Fibroblast of gingiva (primary cell): ENCODE results near the gene ARHGAP1.
"Not testable (repeated sequence)": the region's sequence is repeated elsewhere in the genome, so short reads cannot be mapped to it uniquely, and the experiment has no call there.

Experiments used
- DNase-seq: peaks from one replicate; pipeline ENCODE4 v3.0.0-alpha.2; 2011; ENCODE audit warnings: low read depth

The ARHGAP1 gene

DNA sequence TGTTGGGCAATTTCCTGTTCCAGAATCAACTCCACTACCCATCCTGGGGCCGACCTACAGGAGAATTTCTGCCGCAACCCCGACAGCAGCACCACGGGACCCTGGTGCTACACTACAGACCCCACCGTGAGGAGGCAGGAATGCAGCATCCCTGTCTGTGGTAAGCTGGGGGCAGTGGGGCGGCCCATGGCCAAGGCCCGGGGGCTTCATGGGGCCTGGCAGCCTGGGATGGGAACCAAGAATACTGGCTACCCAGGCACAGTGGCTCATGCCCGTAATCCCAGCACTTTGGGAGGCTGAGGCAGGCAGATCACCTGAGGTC lies 22.9 kb upstream of the ARHGAP1 start:
- DNase-seq, result no peak

DNA sequence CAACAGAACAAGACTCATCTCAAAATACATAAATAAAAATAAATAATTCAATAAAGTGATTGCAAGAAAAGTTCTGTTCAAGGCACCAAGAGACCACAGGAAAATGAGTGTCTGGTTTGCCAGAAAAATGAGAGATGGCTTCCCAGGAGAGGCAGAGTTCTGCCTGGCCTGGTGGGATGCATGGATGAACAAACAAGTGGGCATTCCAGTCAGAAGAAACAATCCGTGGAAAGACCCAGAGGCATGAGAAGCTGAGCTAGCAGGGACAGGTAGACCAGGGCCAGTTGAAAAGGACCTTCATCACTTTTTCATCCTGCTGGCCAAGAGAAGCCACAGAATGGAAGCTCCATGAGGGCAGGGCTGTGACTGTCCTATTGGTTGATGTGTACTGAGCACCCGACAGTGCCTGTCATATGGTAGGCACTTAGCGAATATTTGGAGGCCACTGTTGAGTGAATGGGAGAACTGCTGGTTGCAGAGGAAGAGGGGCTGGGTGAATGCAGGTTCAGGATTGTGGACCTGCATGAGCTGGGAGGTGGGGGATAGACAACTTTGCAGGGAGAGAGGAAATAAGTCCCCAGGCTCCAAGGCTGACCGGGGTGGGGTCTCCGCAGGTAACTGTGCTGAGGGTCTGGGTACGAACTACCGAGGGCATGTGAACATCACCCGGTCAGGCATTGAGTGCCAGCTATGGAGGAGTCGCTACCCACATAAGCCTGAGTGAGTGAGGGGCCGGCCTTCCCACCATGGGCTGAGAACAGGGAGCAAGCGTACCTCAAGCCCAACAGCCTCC lies 22.3 kb upstream of the ARHGAP1 start:
- no peak for DNase-seq

GRCh38 chr11:46721286-46721685 lies 20.9 kb upstream of the ARHGAP1 start:
- no peak for DNase-seq

DNA sequence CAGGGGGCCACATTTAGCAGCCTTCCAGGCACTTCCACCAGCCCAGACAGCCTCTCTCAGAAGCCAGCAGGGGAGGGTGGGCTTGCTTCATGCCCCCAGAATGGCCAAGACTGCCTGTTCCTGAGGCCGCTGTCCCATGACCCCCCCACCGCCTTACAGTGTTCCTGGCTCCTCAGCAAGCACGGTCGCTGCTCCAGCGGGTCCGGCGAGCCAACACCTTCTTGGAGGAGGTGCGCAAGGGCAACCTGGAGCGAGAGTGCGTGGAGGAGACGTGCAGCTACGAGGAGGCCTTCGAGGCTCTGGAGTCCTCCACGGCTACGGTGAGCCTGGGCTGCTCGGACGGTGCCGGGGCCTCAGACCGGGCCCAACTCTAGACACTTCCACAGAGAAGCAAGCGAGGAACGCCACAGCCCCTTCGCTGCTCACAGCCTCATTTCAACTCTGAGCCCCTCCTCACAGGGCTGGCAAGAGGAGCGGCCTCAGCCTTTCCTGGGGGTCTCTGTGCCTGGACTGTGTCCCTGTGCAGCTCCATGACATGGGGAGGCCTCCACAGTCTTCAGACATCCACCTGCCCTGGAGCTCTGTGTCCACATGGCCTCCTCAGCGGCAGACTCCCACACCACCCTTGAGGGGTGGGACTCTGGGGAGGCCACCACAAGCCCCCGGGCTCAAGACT lies 19.3 kb upstream of the ARHGAP1 start:
- DNase-seq, result no peak

- no peak for DNase-seq
Observed at GRCh38 chr11:46719048-46719542, 18.7 kb upstream of the ARHGAP1 start, which contains the start of gene F2. TSS of gene F2 (plus strand) at chr11:46719213. CDS start at chr11:46719236, 23 bp downstream.

DNA sequence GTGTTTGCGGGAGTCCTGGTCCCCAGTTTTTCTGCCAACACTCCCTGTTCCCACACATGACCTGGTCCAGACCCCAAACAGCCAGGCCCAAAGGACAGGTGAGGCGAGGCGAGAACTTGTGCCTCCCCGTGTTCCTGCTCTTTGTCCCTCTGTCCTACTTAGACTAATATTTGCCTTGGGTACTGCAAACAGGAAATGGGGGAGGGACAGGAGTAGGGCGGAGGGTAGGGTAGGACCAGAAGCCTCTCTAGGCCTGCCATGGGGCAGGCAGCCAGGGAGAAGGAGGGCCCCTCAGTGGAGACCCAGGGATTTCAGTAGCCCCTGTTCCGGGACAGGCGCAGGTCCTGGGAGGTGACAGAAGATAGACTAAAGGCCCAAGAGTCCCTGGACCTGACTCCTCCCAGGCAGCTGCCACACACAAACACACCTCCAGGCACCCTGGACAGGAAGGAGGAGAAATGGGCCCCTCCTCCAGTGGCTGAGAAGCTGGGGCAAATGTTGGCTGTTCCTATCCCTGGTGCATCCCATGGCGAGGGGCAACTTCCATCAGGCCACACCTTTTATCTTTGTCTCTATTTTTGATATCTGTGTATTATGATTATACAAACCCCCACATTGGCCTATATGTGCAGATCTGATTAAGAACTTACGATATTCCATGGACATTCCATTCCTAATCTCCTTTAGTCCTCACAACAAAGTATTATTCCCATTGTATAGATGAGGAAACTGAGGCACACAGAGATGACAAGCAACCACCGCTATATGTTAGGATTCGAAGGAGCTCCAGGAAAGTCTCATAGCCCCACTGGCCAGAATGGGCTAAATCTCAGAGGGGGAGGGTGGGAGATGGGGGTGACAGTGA lies 18.0 kb upstream of the ARHGAP1 start:
- no peak for DNase-seq

GRCh38 chr11:46717825-46718154 lies 17.4 kb upstream of the ARHGAP1 start:
- DNase-seq, result not testable (repeated sequence)

GRCh38 chr11:46712874-46713576 lies 12.6 kb upstream of the ARHGAP1 start:
- DNase-seq, result no peak

DNA sequence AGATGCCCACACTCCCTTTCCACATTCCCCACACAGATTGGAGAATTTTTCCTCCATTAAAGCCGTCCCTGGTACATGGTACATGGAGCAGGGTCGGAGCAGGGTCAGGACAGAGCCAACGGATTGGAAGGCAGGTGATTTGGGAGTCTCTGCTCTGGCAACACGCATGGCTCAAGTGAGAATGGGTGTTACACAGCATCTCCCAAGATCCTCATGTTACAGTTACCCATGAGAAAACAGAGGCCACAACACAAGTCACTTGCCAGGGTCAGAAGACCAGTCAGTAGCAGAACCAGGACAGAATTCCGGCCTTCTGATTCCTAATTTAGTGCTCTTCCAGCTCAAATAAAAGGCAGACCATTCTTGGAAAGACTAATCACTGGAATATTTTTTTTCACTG lies 10.9 kb upstream of the ARHGAP1 start:
- peak; percentile 21 for DNase-seq

GRCh38 chr11:46710821-46711269 lies 10.4 kb upstream of the ARHGAP1 start:
- peak; percentile 89 for DNase-seq

GRCh38 chr11:46709351-46709750 lies 8.9 kb upstream of the ARHGAP1 start:
- not testable (repeated sequence) for DNase-seq

- DNase-seq, result no peak
Observed at GRCh38 chr11:46706886-46707285, 6.5 kb upstream of the ARHGAP1 start.

GRCh38 chr11:46705070-46705688 lies 4.8 kb upstream of the ARHGAP1 start:
- DNase-seq, result no peak

DNA sequence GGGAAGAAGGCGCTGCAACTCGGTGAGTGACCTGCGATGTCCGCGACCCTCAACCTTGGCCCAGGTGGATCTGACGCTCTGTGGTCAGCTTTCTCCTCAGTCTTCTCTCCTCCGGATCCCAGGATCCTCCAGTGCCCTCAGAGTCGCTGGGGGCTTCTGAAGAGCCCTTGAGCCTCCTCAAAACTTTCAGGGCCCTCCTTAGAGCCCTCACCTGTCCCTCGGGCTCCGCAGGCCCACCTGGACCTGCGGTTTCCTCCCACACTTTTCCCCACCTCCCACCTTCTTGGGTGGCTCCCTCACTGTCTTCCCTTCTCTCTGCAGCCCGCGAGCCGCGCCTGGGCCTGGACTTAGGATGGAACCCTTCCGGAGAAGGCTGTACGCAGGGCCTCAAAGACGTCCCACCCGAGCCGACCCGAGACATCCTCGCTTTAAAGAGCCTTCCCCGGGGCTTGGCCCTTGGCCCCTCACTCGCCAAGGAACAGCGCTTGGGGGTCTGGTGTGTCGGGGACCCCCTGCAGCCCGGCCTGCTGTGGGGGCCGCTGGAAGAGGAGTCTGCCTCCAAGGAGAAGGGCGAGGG lies 747 bp upstream of the ARHGAP1 start:
- no peak for DNase-seq

- DNase-seq, result no peak
Observed at GRCh38 chr11:46698597-46698996, 1.8 kb downstream of the ARHGAP1 start.

DNA sequence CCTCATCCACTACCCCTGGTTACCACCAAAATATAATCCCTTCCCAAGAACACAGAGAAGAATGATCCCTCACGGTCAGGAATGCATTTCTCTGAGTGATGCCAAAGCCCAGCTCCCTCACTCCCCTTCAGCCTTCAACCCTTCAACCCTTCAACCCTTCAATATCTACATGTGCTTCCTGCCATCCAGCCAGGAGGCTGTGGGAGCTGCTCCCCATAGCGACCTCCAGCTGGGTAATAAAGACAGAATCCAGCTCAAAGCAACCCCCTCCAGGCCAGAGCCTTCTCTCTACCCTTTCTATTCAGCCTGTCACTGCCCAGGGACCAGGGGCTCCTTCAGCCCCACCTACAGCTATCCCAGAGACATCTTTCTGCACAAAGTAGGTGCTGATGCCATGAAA lies 2.7 kb downstream of the ARHGAP1 start:
- no peak for DNase-seq

DNA sequence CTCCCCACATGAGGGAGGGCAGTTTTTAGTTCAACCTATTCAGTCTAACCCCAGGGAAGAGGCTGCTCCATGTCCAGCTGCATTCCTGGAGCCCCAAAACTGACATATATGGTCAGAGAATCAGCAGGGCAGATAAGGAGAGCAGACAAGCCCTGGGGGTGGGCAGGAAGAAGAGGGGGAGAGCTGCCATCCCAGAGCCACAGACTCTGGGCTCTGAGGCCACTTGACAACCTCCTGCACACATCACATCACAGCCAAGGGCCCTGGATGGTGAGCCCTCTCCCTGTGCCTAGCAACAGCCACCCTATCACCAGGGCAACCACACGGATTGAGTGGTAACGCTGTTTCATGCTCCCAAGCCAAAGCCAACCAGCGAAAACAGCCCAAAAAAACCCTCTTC lies 3.1 kb downstream of the ARHGAP1 start:
- DNase-seq, result no peak

DNA sequence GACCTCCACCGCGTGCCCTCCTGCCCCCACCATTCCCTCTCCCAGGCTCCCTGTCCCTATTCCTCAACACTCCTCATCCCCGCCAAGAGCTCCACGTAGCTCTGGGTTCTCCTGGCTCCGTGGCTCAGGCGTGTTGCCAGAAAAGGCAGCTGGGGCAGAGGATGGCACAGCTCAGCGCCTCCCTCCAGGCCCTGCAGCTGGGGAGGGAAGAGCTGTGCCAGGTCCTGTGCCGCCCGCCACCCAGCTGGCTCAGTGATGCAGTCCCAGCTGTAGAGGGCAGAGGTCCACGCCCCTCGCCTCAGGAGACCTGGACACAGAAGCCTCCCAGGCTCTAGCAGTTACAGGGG lies 4.2 kb downstream of the ARHGAP1 start:
- DNase-seq, result no peak

DNA sequence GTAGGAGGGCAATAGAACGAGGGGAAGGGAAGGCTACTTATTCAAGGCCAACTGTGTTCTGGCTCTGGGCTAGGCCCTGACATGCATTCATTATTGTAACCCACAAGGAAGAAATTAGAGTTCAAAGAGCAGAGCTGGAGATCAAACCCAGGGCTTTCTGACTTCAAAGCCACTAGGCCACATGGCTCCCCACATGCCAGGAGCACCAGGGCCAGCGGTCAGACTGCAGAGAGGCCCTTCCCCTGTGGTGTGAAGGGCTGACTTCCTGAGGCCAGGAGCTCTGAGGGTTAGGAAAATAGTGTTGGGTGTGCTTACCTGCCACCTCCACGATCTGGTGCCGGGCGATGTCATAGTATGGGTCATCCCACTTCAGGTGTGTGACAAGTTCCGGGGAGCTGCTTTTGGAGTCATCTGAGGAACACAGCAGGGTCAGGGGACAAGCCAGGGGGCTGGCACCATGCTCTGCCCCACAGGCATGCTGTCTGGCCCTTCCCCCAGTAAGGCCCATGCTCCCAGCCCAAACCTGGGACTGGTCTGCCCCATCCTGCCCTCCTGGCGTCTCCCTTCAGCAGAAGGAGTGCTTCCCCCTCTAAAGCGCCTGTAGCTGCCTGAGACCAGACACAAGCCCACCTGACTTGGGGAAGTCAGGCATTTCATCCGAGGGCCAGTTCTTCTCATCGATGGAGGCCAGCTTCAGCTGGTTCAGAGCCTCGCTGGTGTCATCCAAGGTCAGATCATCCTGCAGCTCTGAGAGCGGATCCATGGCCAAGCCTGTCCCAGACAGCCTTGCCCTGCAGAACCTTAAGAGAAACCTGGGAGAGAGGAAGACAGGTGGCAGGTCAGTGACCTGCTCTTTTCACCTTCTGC lies 4.8 kb downstream of the ARHGAP1 start:
- no peak for DNase-seq

DNA sequence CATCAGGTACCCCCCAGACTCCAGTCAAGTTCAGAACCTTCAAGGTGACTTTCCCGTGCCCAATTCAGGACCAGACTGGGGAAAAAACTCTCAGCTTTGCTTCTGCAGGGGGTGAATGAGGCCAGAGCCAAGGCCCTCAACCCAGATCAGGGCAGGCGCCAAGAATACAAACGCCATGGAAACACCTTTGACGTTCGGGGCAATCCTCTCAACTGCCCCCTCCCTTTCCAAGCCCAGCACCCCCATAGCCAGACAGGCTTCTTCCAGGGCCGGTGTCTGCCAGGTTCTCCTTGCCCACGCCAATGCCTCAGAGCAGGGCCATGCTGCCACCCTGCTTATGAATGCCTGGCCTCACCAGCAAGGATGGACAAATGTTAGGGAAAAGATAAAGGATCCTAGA lies 5.8 kb downstream of the ARHGAP1 start:
- no peak for DNase-seq
